CD4-positive, alpha-beta T cell treated with Interleukin-1 beta for 1 hour (primary cell): Measurements from ENCODE around the gene SMIM35.
"Not testable (repeated sequence)": the region's sequence is repeated elsewhere in the genome, so short reads cannot be mapped to it uniquely, and the experiment has no call there.

Experiments
- DNase-seq, 2 donors: peaks; one replicate each; pipeline ENCODE4 v3.0.0-alpha.2; 2020 to 2022

The SMIM35 gene

DNA sequence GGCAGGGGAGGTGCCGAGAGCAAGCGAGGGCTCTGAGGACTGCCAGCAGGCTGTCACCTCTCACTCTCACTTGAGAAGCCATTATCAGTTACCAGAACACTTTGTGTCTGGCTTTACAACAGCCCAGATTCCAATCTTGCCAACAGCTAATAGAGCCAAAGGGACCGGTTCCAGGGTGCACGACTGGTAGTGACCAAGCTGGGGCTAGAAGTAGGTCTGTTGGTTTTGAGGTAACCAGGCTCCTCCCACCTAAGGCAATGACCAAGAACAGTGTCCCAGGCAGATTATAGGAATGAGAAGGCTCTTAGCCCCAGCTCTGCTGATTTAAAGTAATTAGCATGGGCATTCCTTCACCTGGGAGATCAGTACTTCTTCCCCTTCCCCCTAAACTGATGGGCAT is 107.8 kb downstream of the SMIM35 start:
- DNase-seq = no peak

- not testable (repeated sequence) for DNase-seq
Observed at GRCh38 chr11:117978291-117978910, 108.4 kb downstream of the SMIM35 start.

- DNase-seq = not testable (repeated sequence)
Observed at GRCh38 chr11:117977612-117978264, 109.0 kb downstream of the SMIM35 start.

DNA sequence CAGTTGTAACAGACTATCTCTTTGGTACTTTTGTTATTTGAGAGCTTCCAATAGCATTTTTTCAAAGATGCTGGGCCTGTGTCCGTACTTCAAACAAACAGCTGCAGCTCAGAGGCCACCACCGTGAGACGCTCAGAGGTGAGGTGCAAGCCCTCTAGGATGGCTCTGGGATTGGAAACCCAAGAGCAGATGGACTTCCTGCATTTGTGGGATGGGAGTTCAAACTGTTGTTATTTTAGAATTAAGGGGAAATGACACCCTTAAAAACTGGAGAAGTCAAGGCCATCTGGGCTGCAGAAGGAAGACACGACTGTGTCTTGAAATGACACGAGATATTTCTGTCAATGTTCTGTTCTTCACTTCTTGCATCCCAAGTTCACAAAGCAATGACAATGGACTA is 109.7 kb downstream of the SMIM35 start:
- no peak for DNase-seq

DNA sequence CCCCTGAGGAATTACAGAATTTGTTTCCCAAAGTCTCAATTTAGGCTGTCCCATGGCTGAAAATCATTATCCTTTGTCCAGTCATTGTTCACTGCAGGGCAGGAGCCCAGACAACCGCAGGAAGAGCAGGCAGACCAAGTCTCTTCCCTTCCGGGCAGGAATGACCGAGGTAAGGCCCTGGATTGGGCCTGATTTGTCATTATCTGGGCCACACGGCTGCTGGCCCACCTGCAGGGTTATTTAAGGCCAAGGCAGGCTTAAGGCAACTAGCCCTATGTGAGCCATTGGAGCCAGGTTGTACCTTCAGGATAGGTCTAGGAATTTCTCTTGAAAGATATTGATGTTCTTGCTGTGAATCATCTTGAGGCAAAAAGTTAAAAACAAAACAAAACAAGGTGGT is 110.3 kb downstream of the SMIM35 start:
- no peak for DNase-seq

GRCh38 chr11:117973503-117973860 is 113.3 kb downstream of the SMIM35 start:
- DNase-seq = no peak

- DNase-seq = no peak
Observed at GRCh38 chr11:117972629-117973502, 113.9 kb downstream of the SMIM35 start.

DNA sequence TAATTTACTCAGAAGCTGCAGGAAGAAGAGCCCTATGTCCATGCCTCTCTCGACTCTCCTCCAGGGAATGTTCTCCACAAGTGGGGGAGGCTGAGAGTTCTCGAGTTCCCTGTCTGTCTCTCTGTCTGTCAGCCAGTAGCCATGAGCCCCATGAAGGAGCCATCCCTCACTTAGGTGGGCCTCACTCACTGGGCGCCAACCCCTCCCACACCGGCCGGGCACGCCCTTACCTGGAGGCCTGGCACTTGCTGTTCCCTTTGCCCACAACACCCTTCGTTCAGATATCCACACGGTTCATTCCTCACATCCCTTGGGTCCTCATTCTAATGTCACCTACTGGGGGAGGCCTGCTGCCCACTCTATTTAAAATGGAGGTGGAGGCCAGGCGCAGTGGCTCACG is 114.7 kb downstream of the SMIM35 start:
- DNase-seq = no peak

DNA sequence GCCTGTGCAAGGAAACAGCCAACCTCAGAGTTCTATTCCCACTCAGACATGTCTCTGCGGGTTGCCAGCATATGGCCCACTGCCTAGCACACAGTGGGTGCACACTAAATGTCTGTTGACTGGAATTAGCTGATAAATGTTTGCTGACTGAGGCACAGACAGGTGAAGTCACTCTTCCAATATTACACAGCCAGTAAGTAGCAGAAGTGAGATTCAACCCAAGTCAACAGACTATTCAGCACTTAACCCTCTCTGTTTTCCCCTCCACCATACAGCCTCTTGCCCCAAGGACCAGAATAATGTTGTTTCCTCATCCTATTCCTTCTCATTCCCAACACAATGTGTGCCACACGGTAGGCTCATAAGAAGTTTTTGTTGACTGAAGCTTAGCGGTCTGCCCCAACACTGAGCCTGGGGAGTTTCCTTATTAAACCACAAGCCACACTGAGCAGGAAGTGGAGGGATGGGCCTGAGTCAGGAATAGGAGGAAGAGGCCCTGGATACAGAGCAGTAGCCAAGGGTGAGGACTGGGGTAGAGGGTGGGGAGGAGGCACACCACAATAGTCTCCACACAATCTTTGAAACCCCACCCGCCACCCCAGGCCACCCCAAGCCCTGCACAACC is 116.3 kb downstream of the SMIM35 start:
- peak; percentile 59 for DNase-seq

- DNase-seq = no peak
Observed at GRCh38 chr11:117969160-117969991, 117.4 kb downstream of the SMIM35 start.

DNA sequence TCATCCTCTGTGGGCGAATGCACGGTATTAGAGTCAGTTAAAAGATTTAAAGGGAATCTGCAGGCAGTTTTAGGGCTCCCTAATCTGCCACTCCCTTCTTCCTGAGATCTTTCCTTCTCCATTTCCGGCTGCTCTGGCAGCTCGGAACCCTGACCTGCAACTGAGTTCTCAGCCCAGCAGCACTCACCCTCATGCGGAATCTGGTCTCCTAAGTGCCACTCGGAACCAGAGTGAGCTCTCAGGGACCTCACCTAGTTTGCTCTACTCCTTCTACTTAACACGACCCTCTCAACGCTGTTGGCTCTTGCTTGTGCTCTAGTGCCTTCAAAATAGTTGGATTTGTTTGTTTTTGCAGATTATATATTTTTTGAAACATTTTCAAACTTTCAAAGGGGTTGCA is 119.9 kb downstream of the SMIM35 start:
- no peak for DNase-seq

DNA sequence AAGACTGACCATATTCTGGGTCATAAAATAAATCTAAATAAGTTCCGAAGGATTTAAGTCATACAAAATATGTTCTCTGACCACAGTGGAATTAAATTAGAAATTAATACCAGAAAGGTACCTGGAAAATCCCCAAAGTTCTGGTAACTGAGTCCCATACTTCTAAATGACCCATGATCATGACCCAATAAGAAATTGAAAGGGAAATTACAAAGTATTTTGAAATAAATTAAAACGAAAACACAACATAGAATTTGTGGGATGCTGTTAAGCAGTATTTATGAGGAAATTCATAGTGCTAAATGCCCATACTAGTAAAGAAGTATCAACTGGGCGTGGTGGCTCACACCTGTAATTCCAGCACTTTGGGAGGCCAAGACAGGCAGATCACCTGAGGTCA is 123.9 kb downstream of the SMIM35 start:
- DNase-seq = no peak

GRCh38 chr11:117961896-117962295 is 124.9 kb downstream of the SMIM35 start:
- no peak for DNase-seq

GRCh38 chr11:117960406-117960805 is 126.4 kb downstream of the SMIM35 start:
- DNase-seq = no peak

GRCh38 chr11:117959438-117960149 is 127.2 kb downstream of the SMIM35 start:
- no peak for DNase-seq

GRCh38 chr11:117958949-117959348 is 127.8 kb downstream of the SMIM35 start:
- DNase-seq = no peak
